NB4 (cell line): ENCODE results near the gene KCTD21.

Experiments used
- CTCF ChIP-seq: IDR thresholded peaks from one replicate; pipeline ENCODE4 v1.5.1; 2012; ENCODE audit warnings: low read depth, low read length
- POLR2A ChIP-seq: IDR thresholded peaks from 2 replicates; pipeline ENCODE4 v1.6.1; 2011; ENCODE audit warnings: mild to moderate bottlenecking; ENCODE audit not compliant: insufficient read length; ENCODE audit errors: extremely low read depth

- TF ChIP-seq POLR2A (no peak), CTCF (no peak)
Measured at GRCh38 chr11:78181185-78181584, 7.2 kb downstream of the KCTD21 start.
